H1 (cell line): ENCODE results near the gene STPG1. TPM values are rescaled to one million over a fixed set of nuclear protein-coding genes. Genes with fewer than 3 reads are reported as not detected.

Source experiments
- CTCF ChIA-PET: fragments of 300-600 bp; sonication (Branson Sonifier 250); formaldehyde crosslinking; loops from one replicate; lab custom pipeline; 2021; ENCODE audit not compliant: partially characterized antibody; lab: Charles Lee
- POLR2A ChIA-PET: fragments of 300-600 bp; sonication (Branson Sonifier 250); formaldehyde crosslinking; loops from one replicate; lab custom pipeline; 2021; ENCODE audit warnings: inconsistent platforms; ENCODE audit not compliant: partially characterized antibody; lab: Charles Lee
- DNase-seq, 2 experiments: peaks; one replicate each; pipeline versions ENCODE4 v3.0.0 to v3.0.0-alpha.2; 2010 to 2022; ENCODE audit warnings: low spot score in 2 of 2, low read depth in 1 of 2, mixed read lengths in 1 of 2
- FAIRE-seq: peaks from 2 replicates; lab custom pipeline; 2011; peaks lifted over from hg19 to GRCh38; lab: Jason Lieb, UNC
- H2AFZ ChIP-seq: 2 replicates; pipeline ENCODE4 v1.8.1; 2012; ENCODE audit warnings: low read length, inconsistent platforms
- H2AK5ac ChIP-seq: 2 replicates; pipeline ENCODE4 v1.6.1; 2013; ENCODE audit warnings: low read depth, low read length
- H2BK120ac ChIP-seq: replicated peaks from 2 replicates; pipeline ENCODE3; 2013; ENCODE audit warnings: low read depth, low read length, inconsistent platforms
- H2BK12ac ChIP-seq: 2 replicates; pipeline ENCODE4 v1.6.1; 2013; ENCODE audit warnings: low read depth, low read length
- H2BK15ac ChIP-seq: 2 replicates; pipeline ENCODE4 v1.6.1; 2013; ENCODE audit warnings: low read length
- H2BK20ac ChIP-seq: 2 replicates; pipeline ENCODE4 v1.6.1; 2013; ENCODE audit warnings: low read length
- H2BK5ac ChIP-seq: 2 replicates; pipeline ENCODE4 v1.6.1; 2013; ENCODE audit warnings: low read depth, low read length
- H3K14ac ChIP-seq: 2 replicates; pipeline ENCODE4 v1.6.1; 2013; ENCODE audit warnings: inconsistent platforms; ENCODE audit not compliant: insufficient read length
- H3K18ac ChIP-seq: 2 replicates; pipeline ENCODE4 v1.6.1; 2013; ENCODE audit warnings: low read length; ENCODE audit errors: extremely low read depth
- H3K23ac ChIP-seq: 2 replicates; pipeline ENCODE4 v1.6.1; 2013; ENCODE audit warnings: inconsistent platforms; ENCODE audit not compliant: insufficient read length
- H3K23me2 ChIP-seq: 2 replicates; pipeline ENCODE4 v1.6.1; 2013; ENCODE audit warnings: low read depth, low read length
- H3K27ac ChIP-seq: 2 replicates; pipeline ENCODE4 v1.6.1; 2011; ENCODE audit warnings: low read depth, low read length, inconsistent platforms
- H3K27me3 ChIP-seq, 4 experiments: replicated peaks in 1 of 4; 1 replicate in 1 of 4; 2 replicates in 3 of 4; pipeline versions ENCODE4 v1.6.1 to v1.8.1; 2011 to 2013; ENCODE audit warnings: low read length in 3 of 4, mild to moderate bottlenecking in 3 of 4, inconsistent platforms in 2 of 4, mixed read lengths in 2 of 4, moderate library complexity in 1 of 4; ENCODE audit not compliant: control insufficient read depth in 3 of 4, insufficient read depth in 3 of 4; ENCODE audit errors: extremely low read depth in 1 of 4
- H3K36me3 ChIP-seq, 4 experiments: 2 replicates each; pipeline versions ENCODE4 v1.6.1 to v1.8.1; 2011 to 2013; ENCODE audit warnings: mild to moderate bottlenecking in 4 of 4, low read length in 3 of 4, moderate library complexity in 2 of 4, control low read depth in 1 of 4, inconsistent platforms in 1 of 4; ENCODE audit not compliant: insufficient read depth in 4 of 4, control insufficient read depth in 2 of 4
- H3K4ac ChIP-seq: replicated peaks from 2 replicates; pipeline ENCODE3; 2013; ENCODE audit warnings: low read length, low read depth, mixed read lengths, inconsistent platforms; ENCODE audit not compliant: insufficient read length
- H3K4me1 ChIP-seq, 4 experiments: replicated peaks in 1 of 4; 1 replicate in 1 of 4; 2 replicates in 3 of 4; pipeline versions ENCODE4 v1.6.1 to v1.8.1; 2011 to 2013; ENCODE audit warnings: low read length in 3 of 4, inconsistent platforms in 2 of 4, mixed read lengths in 1 of 4; ENCODE audit not compliant: insufficient read depth in 4 of 4, control insufficient read depth in 3 of 4
- H3K4me2 ChIP-seq, 2 experiments: 2 replicates each; pipeline versions ENCODE4 v1.6.1 to v1.8.1; 2011 to 2013; ENCODE audit warnings: low read depth in 2 of 2, low read length in 2 of 2, control low read depth in 1 of 2, inconsistent platforms in 1 of 2, mild to moderate bottlenecking in 1 of 2; ENCODE audit not compliant: insufficient read depth in 1 of 2
- H3K4me3 ChIP-seq, 4 experiments: fragments of 200-600, 300-600 bp in 1 of 4; sonication (generic), shearing (Covaris generic), sonication (Bioruptor Twin) in 1 of 4; 2 replicates each; pipeline versions ENCODE4 v1.5.1 to v1.8.1; 2011 to 2016; ENCODE audit warnings: low read length in 4 of 4, low read depth in 3 of 4, control low read depth in 2 of 4, inconsistent platforms in 2 of 4, mild to moderate bottlenecking in 2 of 4, mixed read lengths in 1 of 4, moderate library complexity in 1 of 4; ENCODE audit not compliant: insufficient read depth in 2 of 4; ENCODE audit errors: extremely low read depth in 1 of 4
- H3K56ac ChIP-seq: replicated peaks from 2 replicates; pipeline ENCODE3; 2013; ENCODE audit warnings: low read depth, mild to moderate bottlenecking, mixed read lengths, low read length, inconsistent platforms; ENCODE audit not compliant: insufficient read length
- H3K79me1 ChIP-seq: 2 replicates; pipeline ENCODE4 v1.6.1; 2013; ENCODE audit warnings: low read depth, low read length, control low read depth
- H3K79me2 ChIP-seq, 2 experiments: 2 replicates each; pipeline versions ENCODE4 v1.6.1 to v1.8.1; 2012 to 2013; ENCODE audit warnings: low read length in 2 of 2, mild to moderate bottlenecking in 2 of 2, inconsistent platforms in 1 of 2; ENCODE audit not compliant: insufficient read depth in 2 of 2, control insufficient read depth in 1 of 2
- H3K9ac ChIP-seq, 4 experiments: replicated peaks in 1 of 4; 1 replicate in 1 of 4; 2 replicates in 3 of 4; pipeline versions ENCODE4 v1.6.1 to v1.8.1; 2011 to 2013; ENCODE audit warnings: low read depth in 3 of 4, low read length in 3 of 4, control low read depth in 2 of 4, mild to moderate bottlenecking in 2 of 4, moderate library complexity in 2 of 4, inconsistent platforms in 1 of 4; ENCODE audit errors: extremely low read depth in 1 of 4
- H3K9me3 ChIP-seq, 2 experiments: 2 replicates each; pipeline versions ENCODE4 v1.6.1 to v1.8.1; 2012 to 2013; ENCODE audit warnings: mild to moderate bottlenecking in 2 of 2, moderate library complexity in 2 of 2, control low read depth in 1 of 2, inconsistent platforms in 1 of 2, low read depth in 1 of 2, low read length in 1 of 2, mixed read lengths in 1 of 2; ENCODE audit not compliant: insufficient read depth in 2 of 2
- H4K20me1 ChIP-seq, 2 experiments: replicated peaks in 1 of 2; 2 replicates each; pipeline versions ENCODE3 to v1.8.1; 2011 to 2013; ENCODE audit warnings: inconsistent platforms in 2 of 2, low read length in 2 of 2, mild to moderate bottlenecking in 1 of 2; ENCODE audit not compliant: insufficient read depth in 2 of 2, control insufficient read depth in 1 of 2
- H4K5ac ChIP-seq: 2 replicates; pipeline ENCODE4 v1.6.1; 2013; ENCODE audit warnings: low read length, low read depth, mixed read lengths, inconsistent platforms; ENCODE audit not compliant: insufficient read length
- H4K8ac ChIP-seq: 2 replicates; pipeline ENCODE4 v1.8.0; 2013; ENCODE audit warnings: mild to moderate bottlenecking, moderate library complexity, low read length, inconsistent platforms; ENCODE audit not compliant: insufficient read depth; ENCODE audit errors: extremely low read depth
- H4K91ac ChIP-seq: replicated peaks from 2 replicates; pipeline ENCODE3; 2013; ENCODE audit warnings: low read length, mixed read lengths, inconsistent platforms; ENCODE audit not compliant: insufficient read length
- CEBPB ChIP-seq: IDR thresholded peaks from 2 replicates; pipeline ENCODE4 v1.6.1; 2012; ENCODE audit warnings: low read depth, low read length
- EP300 ChIP-seq, 2 experiments: IDR thresholded peaks; 1 replicate in 1 of 2; 2 replicates in 1 of 2; pipeline ENCODE4 v1.6.1; 2011 to 2012; ENCODE audit warnings: low read depth in 2 of 2, low read length in 2 of 2, mild to moderate bottlenecking in 2 of 2, borderline replicate concordance in 1 of 2, inconsistent platforms in 1 of 2, moderate library complexity in 1 of 2
- FOSL1 ChIP-seq: IDR thresholded peaks from 2 replicates; pipeline ENCODE4 v1.6.1; 2011; ENCODE audit warnings: mild to moderate bottlenecking, low read depth, low read length, moderate library complexity; ENCODE audit not compliant: insufficient read depth
- GTF2F1 ChIP-seq: IDR thresholded peaks from 2 replicates; pipeline ENCODE4 v1.6.1; 2012; ENCODE audit warnings: low read depth, low read length, improper control_type of control experiment, borderline replicate concordance
- HDAC2 ChIP-seq, 2 experiments: fragments of 300-600 bp in 1 of 2; sonication (generic) in 1 of 2; IDR thresholded peaks; 2 replicates each; pipeline ENCODE4 v1.6.1; 2011 to 2012; ENCODE audit warnings: low read depth in 2 of 2, low read length in 2 of 2, mild to moderate bottlenecking in 2 of 2, moderate library complexity in 2 of 2, borderline replicate concordance in 1 of 2, inconsistent platforms in 1 of 2
- KDM4A ChIP-seq: IDR thresholded peaks from one replicate; pipeline ENCODE4 v1.7.1; 2012; ENCODE audit warnings: low read depth, mild to moderate bottlenecking, moderate library complexity, low read length, inconsistent platforms; ENCODE audit not compliant: severe bottlenecking
- NANOG ChIP-seq: IDR thresholded peaks from 2 replicates; pipeline ENCODE4 v1.6.1; 2011; ENCODE audit warnings: low read length, low read depth, mild to moderate bottlenecking, inconsistent platforms; ENCODE audit not compliant: insufficient read depth, poor library complexity, severe bottlenecking
- RXRA ChIP-seq: IDR thresholded peaks from 2 replicates; pipeline ENCODE4 v1.6.1; 2011; ENCODE audit warnings: low read depth, mild to moderate bottlenecking, low read length, moderate library complexity; ENCODE audit not compliant: insufficient read depth
- SIN3A ChIP-seq, 2 experiments: IDR thresholded peaks in 1 of 2; conservative IDR thresholded peaks in 1 of 2; 2 replicates each; pipeline ENCODE4 v1.6.1; 2011 to 2012; ENCODE audit warnings: low read length in 2 of 2, improper control_type of control experiment in 1 of 2, low read depth in 1 of 2, mild to moderate bottlenecking in 1 of 2
- USF2 ChIP-seq: IDR thresholded peaks from 2 replicates; pipeline ENCODE4 v1.6.1; 2011; ENCODE audit warnings: low read length, improper control_type of control experiment
- WGBS, 2 experiments: shearing (Covaris generic) in 1 of 2; methylation state at CpG; one replicate each; pipeline versions ENCODE4 v1.1.6 to v1.1.7; 2013 to 2015; ENCODE audit warnings: low lambda C conversion rate in 2 of 2, mixed read lengths in 2 of 2, inconsistent platforms in 1 of 2, low coverage in 1 of 2, missing lambda C conversion rate in 1 of 2; ENCODE audit not compliant: insufficient replicate concordance in 2 of 2, insufficient coverage in 1 of 2, insufficient read length in 1 of 2; ENCODE audit errors: extremely low coverage in 1 of 2, missing lambda C conversion rate in 1 of 2; 5-methylcytosine and 5-hydroxymethylcytosine counted together
- polyA plus RNA-seq, 7 experiments: library from polyadenylated mRNA; depleted of rRNA in 3 of 7; stranded (reverse) in 5 of 7; unstranded in 2 of 7; fragments of >200 nt in 5 of 7; fragments of 200-250 nt in 2 of 7; gene quantifications; 1 replicate in 5 of 7; 2 replicates in 1 of 7; 4 replicates in 1 of 7; pipeline versions ENCODE4 v1.2.1 to v1.2.3, GENCODE V29; 2011 to 2013; ENCODE audit warnings: missing spikeins in 2 of 7, mixed read lengths in 2 of 7
- total RNA-seq: library from RNA; stranded (reverse); fragmentation: NEBNext Ultra II Directional; extraction: Animal tissue kit (Norgen Biotek cat#: 25700); gene quantifications from 2 replicates; pipeline ENCODE4 v1.2.1, GENCODE V29; 2021
- TF ChIP-seq, protein P1 (sequence below): IDR thresholded peaks from 2 replicates; pipeline ENCODE4 v1.6.1; 2012; ENCODE audit warnings: inconsistent platforms

STPG1 gene
- total and polyA plus RNA-seq, 2 of the 8 experiments (the other 6 are each of a cell fraction or from before 2014, with no cell fraction given): 10.3 to 11.2 TPM

GRCh38 chr1:24400065-24400464 is 13.5 kb downstream of the STPG1 start:
- TF ChIP-seq CEBPB (no peak), KDM4A (no peak), HDAC2 (IDR thresholded peaks at IDR 0.05; ENCODE audit: borderline replicate concordance in 1 of 2, low read depth in 2 of 2, low read length in 2 of 2) (no peak), EP300 (IDR thresholded peaks at IDR 0.05; ENCODE audit: borderline replicate concordance in 1 of 2, low read depth in 2 of 2, low read length in 2 of 2) (no peak), FOSL1 (no peak), NANOG (no peak), USF2 (no peak), RXRA (no peak), SIN3A (conservative IDR thresholded peaks at IDR 0.05 in 1 of 2, IDR thresholded peaks at IDR 0.05 in 1 of 2; ENCODE audit: low read depth in 1 of 2, low read length in 2 of 2) (no peak), GTF2F1 (no peak)
- TF ChIP-seq, protein P1, sequence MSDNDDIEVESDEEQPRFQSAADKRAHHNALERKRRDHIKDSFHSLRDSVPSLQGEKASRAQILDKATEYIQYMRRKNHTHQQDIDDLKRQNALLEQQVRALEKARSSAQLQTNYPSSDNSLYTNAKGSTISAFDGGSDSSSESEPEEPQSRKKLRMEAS: no peak
- H3K36me3 ChIP-seq: peaks cover 0 to 5% (median 0%) of the 10 kb centered on the region in 4 experiments; a peak in 3 of 8 replicates
- no peak overlapping the region for H2BK12ac ChIP-seq
- FAIRE-seq: no peak
- no peak overlapping the region for H2AK5ac ChIP-seq
- H3K79me2 ChIP-seq: no peaks in the 10 kb centered on the region
- H3K9ac ChIP-seq: no peak overlapping the region
- no peak overlapping the region for H2BK20ac ChIP-seq
- no peak overlapping the region for H2BK15ac ChIP-seq
- H2AFZ ChIP-seq: no peak overlapping the region
- no peak overlapping the region for H3K23ac ChIP-seq
- H3K9me3 ChIP-seq: no peaks in the 10 kb centered on the region
- 85% methylated on average over 1 of the region's 1 CpG; no CpG with 5 or more reads in 1 of the 2 experiments for WGBS, 2 experiments
- no peak overlapping the region for H3K14ac ChIP-seq
- no peak overlapping the region for H3K27ac ChIP-seq
- H3K79me1 ChIP-seq: no peaks in the 10 kb centered on the region
- H3K56ac ChIP-seq: no peak overlapping the region
- H4K8ac ChIP-seq: no peak overlapping the region
- H3K27me3 ChIP-seq: no peaks in the 10 kb centered on the region
- no peak overlapping the region for H2BK120ac ChIP-seq
- ChIA-PET POLR2A (interaction anchor here (0.9 kb wide), 1 partner anchor 33 kb away, joined by 3 read pairs; no protein-coding TSS in a partner anchor), CTCF (interaction anchor here (0.8 to 6.1 kb wide), 6 partner anchors 9 to 200 kb away, joined by 3 to 45 read pairs (median 6); no protein-coding TSS in a partner anchor)
- H3K4me2 ChIP-seq: no peak overlapping the region
- no peak overlapping the region for H3K4ac ChIP-seq
- no peak overlapping the region for H4K91ac ChIP-seq
- DNase-seq: no peak
- no peaks in the 10 kb centered on the region for H3K4me1 ChIP-seq
- no peaks in the 10 kb centered on the region for H4K20me1 ChIP-seq
- no peak overlapping the region for H3K4me3 ChIP-seq
- no peak overlapping the region for H2BK5ac ChIP-seq
- H3K18ac ChIP-seq: no peak overlapping the region
- H3K23me2 ChIP-seq: no peaks in the 10 kb centered on the region
- H4K5ac ChIP-seq: no peak overlapping the region
